GM12878 (cell line): Measurements from ENCODE around the gene SFT2D3. TPM values are rescaled to one million over a fixed set of nuclear protein-coding genes. Genes with fewer than 3 reads are reported as not detected.

Experiments used
- ATAC-seq: fragments of 200-7000 bp; cut with Tn5 transposase; 3 replicates; pipeline ENCODE4 v1.9.1; 2020; ENCODE audit warnings: mild to moderate bottlenecking, moderate library complexity
- BruUV-seq: library from RNA; stranded (reverse); fragments of 400-500 nt; replicated peaks from 2 replicates; lab custom pipeline; 2021; lab: Mats Ljungman, UMichigan
- CTCF ChIA-PET: fragments of 300-600 bp; sonication (Branson Sonifier 250); formaldehyde crosslinking; extraction: SDS; loops from one replicate; lab custom pipeline; 2021; ENCODE audit warnings: inconsistent platforms; lab: Yijun Ruan, JAX
- POLR2A ChIA-PET: fragments of 350-600 bp; formaldehyde crosslinking; extraction: SDS; loops from one replicate; lab custom pipeline; 2021; ENCODE audit warnings: inconsistent platforms; lab: Charles Lee
- RAD21 ChIA-PET: fragments of 300-600 bp; sonication (Branson Sonifier 250); formaldehyde crosslinking; loops from one replicate; lab custom pipeline; 2023; ENCODE audit warnings: antibody characterized with exemption; ENCODE audit not compliant: unreplicated experiment; lab: Charles Lee
- SMC1A ChIA-PET: fragments of 300-600 bp; sonication (Branson Sonifier 250); formaldehyde crosslinking; loops from one replicate; lab custom pipeline; 2023; ENCODE audit not compliant: unreplicated experiment, uncharacterized antibody; lab: Charles Lee
- DNase-seq: peaks from one replicate; pipeline ENCODE4 v3.0.0-alpha.2; 2011; ENCODE audit warnings: low read depth, low spot score
- FAIRE-seq: peaks from 3 replicates; lab custom pipeline; 2011; peaks lifted over from hg19 to GRCh38; lab: Jason Lieb, UNC
- H2AFZ ChIP-seq: 2 replicates; pipeline ENCODE4 v1.6.0; 2011; ENCODE audit warnings: low read depth, low read length, control low read depth; ENCODE audit not compliant: control insufficient read depth
- H3K27ac ChIP-seq: 2 replicates; pipeline ENCODE4 v1.5.1; 2011; ENCODE audit warnings: control low read depth; ENCODE audit not compliant: control insufficient read depth, insufficient read depth
- H3K27me3 ChIP-seq, 2 experiments: replicated peaks in 1 of 2; 2 replicates each; pipeline versions ENCODE4 v1.6.0 to v1.6.1; 2011; ENCODE audit warnings: low read length in 1 of 2; ENCODE audit not compliant: control insufficient read depth in 2 of 2, insufficient read depth in 2 of 2
- H3K36me3 ChIP-seq, 2 experiments: 2 replicates each; pipeline ENCODE4 v1.5.1; 2011; ENCODE audit warnings: low read length in 1 of 2; ENCODE audit not compliant: control insufficient read depth in 2 of 2, insufficient read depth in 2 of 2
- H3K4me1 ChIP-seq: 2 replicates; pipeline ENCODE4 v1.6.1; 2011; ENCODE audit warnings: mild to moderate bottlenecking, low read length, moderate library complexity, mixed read lengths; ENCODE audit not compliant: control insufficient read depth, insufficient read depth
- H3K4me2 ChIP-seq: 2 replicates; pipeline ENCODE4 v1.6.0; 2011; ENCODE audit warnings: control low read depth; ENCODE audit not compliant: control insufficient read depth, insufficient read depth
- H3K4me3 ChIP-seq: fragments of 200-600 bp; sonication (generic); 2 replicates; pipeline ENCODE4 v1.5.1; 2016
- H3K79me2 ChIP-seq: 2 replicates; pipeline ENCODE4 v1.6.0; 2011; ENCODE audit warnings: low read length; ENCODE audit not compliant: control insufficient read depth, insufficient read depth
- H3K9ac ChIP-seq: 2 replicates; pipeline ENCODE4 v1.8.0; 2011; ENCODE audit warnings: low read length, control low read depth, mixed read lengths; ENCODE audit not compliant: control insufficient read depth, insufficient read depth
- H3K9me3 ChIP-seq: replicated peaks from 3 replicates; pipeline ENCODE4 v1.5.1; 2011; ENCODE audit warnings: mild to moderate bottlenecking, low read length; ENCODE audit not compliant: control insufficient read depth, insufficient read depth
- H4K20me1 ChIP-seq: 2 replicates; pipeline ENCODE4 v1.6.0; 2011; ENCODE audit not compliant: control insufficient read depth, insufficient read depth
- ATF3 ChIP-seq: IDR thresholded peaks from 2 replicates; pipeline ENCODE4 v1.6.1; 2011; ENCODE audit warnings: low read depth, mild to moderate bottlenecking, low read length, moderate library complexity, borderline replicate concordance; ENCODE audit errors: extremely low read depth
- EED ChIP-seq: sonication (generic); IDR thresholded peaks from 2 replicates; pipeline ENCODE4 v1.6.1; 2016; ENCODE audit warnings: antibody characterized with exemption, low read depth
- GATAD2B ChIP-seq: fragments of 450-650 bp; conservative IDR thresholded peaks from 2 replicates; pipeline ENCODE4 v1.6.1; 2017; ENCODE audit warnings: low read depth, mild to moderate bottlenecking, moderate library complexity
- RAD51 ChIP-seq: fragments of 450-650 bp; IDR thresholded peaks from 2 replicates; pipeline ENCODE4 v1.6.1; 2016; ENCODE audit warnings: moderate library complexity, mild to moderate bottlenecking, inconsistent platforms
- RUNX3 ChIP-seq: IDR thresholded peaks from 2 replicates; pipeline ENCODE4 v1.6.1; 2012; ENCODE audit warnings: low read length, inconsistent platforms
- SMARCA5 ChIP-seq: fragments of 450-650 bp; IDR thresholded peaks from 2 replicates; pipeline ENCODE4 v1.6.1; 2017; ENCODE audit warnings: mild to moderate bottlenecking
- STAT3 ChIP-seq: IDR thresholded peaks from 2 replicates; pipeline ENCODE4 v1.6.1; 2011; ENCODE audit warnings: low read depth, low read length, improper control_type of control experiment
- TCF12 ChIP-seq: IDR thresholded peaks from 2 replicates; pipeline ENCODE4 v1.6.1; 2011; ENCODE audit warnings: low read depth, mild to moderate bottlenecking, low read length
- WGBS: methylation state at CpG from one replicate; pipeline ENCODE4 v1.1.6; 2016; ENCODE audit warnings: low lambda C conversion rate; ENCODE audit not compliant: insufficient replicate concordance, insufficient coverage; ENCODE audit errors: missing lambda C conversion rate; 5-methylcytosine and 5-hydroxymethylcytosine counted together
- in situ Hi-C: fragments of 300-500 bp; cut with MboI; formaldehyde crosslinking; loops from 9 replicates; pipeline ENCODE4 v1.14.3; 2018; ENCODE audit warnings: mixed read lengths
- intact Hi-C: fragments of 100-400 bp; cut with micrococcal nuclease; formaldehyde crosslinking; loops from one replicate; pipeline ENCODE4 v1.14.2; 2022; ENCODE audit not compliant: unreplicated experiment
- polyA plus RNA-seq, 11 experiments: library from polyadenylated mRNA; depleted of rRNA in 4 of 11; unstranded in 6 of 11; stranded (reverse) in 5 of 11; fragments of >200 nt; fragmentation: Nextera tagmentation in 4 of 11; fragmentation: Illumina TruSeq in 1 of 11; extraction: Ambion mirVana in 4 of 11; extraction: Trizol in 1 of 11; gene quantifications; 1 replicate in 1 of 11; 2 replicates in 10 of 11; pipeline versions ENCODE4 v1.2.1 to v1.2.3, GENCODE V29; 2011 to 2016; ENCODE audit warnings: inconsistent platforms in 2 of 11, missing spikeins in 2 of 11, low read depth in 1 of 11
- total RNA-seq, 4 experiments: library from RNA; depleted of rRNA in 3 of 4; stranded (reverse); fragments of >200 nt in 3 of 4; fragmentation: Illumina TruSeq in 1 of 4; extraction: Trizol in 1 of 4; gene quantifications; 2 replicates each; pipeline versions ENCODE4 v1.2.1 to v1.2.3, GENCODE V29; 2013 to 2021
- TF ChIP-seq, protein P1 (sequence below): fragments of 450-650 bp; IDR thresholded peaks from 2 replicates; pipeline ENCODE4 v1.6.1; 2017; ENCODE audit warnings: mild to moderate bottlenecking, moderate library complexity

Gene SFT2D3
- total and polyA plus RNA-seq, 10 of the 15 experiments (the other 5 are each of a cell fraction or from before 2014, with no cell fraction given), result 4.2 to 8.4 (median 6.6) TPM; not detected in 4

DNA sequence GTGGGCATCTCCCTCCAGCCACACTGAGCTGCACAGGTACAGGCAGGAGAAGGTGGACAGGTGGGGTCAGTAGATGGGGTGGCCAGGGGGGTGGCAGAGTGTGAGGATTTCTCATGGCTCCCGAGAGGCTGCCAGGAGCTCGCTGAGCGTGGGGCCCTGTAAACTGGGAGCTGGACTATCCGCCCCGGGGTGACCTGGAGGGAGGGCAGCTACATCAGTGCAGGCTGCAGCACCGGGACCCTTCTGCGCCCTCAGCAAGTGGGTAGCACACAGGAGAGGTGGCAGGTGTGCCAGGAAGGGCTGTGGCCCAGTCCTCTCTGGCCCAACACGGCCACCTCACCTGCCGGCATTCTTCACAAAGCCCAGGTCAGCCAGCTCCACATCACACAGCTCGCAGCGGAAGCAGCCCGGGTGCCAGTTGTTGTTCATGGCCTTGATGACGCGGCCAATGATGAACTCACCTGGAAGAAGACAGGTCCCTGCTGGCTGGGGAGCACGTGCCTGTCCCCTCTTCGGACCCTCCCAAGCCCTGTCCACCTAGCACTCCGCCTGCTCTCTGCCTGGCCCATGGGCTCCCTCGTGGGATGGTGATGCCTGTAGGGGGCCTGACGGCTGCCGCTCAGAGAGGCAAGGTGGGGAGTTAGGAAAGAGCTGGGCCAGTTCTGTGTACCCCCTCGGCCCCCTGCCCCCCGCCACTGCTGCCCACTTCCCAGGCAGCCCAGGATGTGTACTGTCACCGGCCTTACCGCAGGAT, 47.0 kb upstream of the SFT2D3 start:
- POLR2A ChIA-PET, result no interaction called here
- in situ Hi-C loops, result no loop called here

DNA sequence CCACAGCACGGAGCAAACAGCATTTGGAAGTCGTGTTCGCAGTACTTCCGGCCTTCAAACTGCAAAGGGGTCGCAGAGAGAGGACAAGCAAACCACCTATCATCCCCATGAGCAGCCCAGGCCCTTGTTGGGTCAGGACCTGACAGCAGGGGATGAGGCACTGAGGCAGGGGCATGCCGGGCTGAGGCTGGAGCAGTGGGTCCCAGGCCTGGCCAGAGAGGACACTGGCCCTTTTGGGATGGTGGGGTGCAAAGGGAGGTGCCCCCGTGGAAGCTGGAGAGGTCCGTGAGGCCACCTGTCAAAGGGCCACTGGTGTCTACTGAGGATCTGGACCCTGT, 46.5 kb upstream of the SFT2D3 start:
- no peak overlapping the region for H3K27ac ChIP-seq
- no TSS peak for BruUV-seq
- no peaks in the 10 kb centered on the region for H3K27me3 ChIP-seq
- intact Hi-C loops (no loop called here), in situ Hi-C loops (no loop called here)
- DNase-seq (no peak), FAIRE-seq (no peak), ATAC-seq (no peak)
- H3K4me1 ChIP-seq, result no peaks in the 10 kb centered on the region
- no peak overlapping the region for H2AFZ ChIP-seq
- no peak overlapping the region for H3K4me3 ChIP-seq
- ChIA-PET SMC1A (no interaction called here), RAD21 (interaction anchor here (1.0 to 3.1 kb wide), 2 partner anchors 15 to 64 kb away, joined by 3 to 12 read pairs; no protein-coding TSS in a partner anchor), POLR2A (no interaction called here), CTCF (interaction anchor here (1.4 to 1.6 kb wide), 2 partner anchors 10 to 65 kb away, joined by 3 read pairs; no protein-coding TSS in a partner anchor)
- H3K9ac ChIP-seq, result no peak overlapping the region
- H3K4me2 ChIP-seq, result no peak overlapping the region
- no peaks in the 10 kb centered on the region for H3K79me2 ChIP-seq
- WGBS, result 42% methylated on average over 8 of the region's 8 CpGs
- no peaks in the 10 kb centered on the region for H3K36me3 ChIP-seq
- no peaks in the 10 kb centered on the region for H4K20me1 ChIP-seq
- H3K9me3 ChIP-seq, result no peaks in the 10 kb centered on the region
- no peak for TF ChIP-seq GATAD2B
- no peak for TF ChIP-seq RAD51
- no peak for TF ChIP-seq EED
- TF ChIP-seq RUNX3, result no peak
- TF ChIP-seq, protein P1, sequence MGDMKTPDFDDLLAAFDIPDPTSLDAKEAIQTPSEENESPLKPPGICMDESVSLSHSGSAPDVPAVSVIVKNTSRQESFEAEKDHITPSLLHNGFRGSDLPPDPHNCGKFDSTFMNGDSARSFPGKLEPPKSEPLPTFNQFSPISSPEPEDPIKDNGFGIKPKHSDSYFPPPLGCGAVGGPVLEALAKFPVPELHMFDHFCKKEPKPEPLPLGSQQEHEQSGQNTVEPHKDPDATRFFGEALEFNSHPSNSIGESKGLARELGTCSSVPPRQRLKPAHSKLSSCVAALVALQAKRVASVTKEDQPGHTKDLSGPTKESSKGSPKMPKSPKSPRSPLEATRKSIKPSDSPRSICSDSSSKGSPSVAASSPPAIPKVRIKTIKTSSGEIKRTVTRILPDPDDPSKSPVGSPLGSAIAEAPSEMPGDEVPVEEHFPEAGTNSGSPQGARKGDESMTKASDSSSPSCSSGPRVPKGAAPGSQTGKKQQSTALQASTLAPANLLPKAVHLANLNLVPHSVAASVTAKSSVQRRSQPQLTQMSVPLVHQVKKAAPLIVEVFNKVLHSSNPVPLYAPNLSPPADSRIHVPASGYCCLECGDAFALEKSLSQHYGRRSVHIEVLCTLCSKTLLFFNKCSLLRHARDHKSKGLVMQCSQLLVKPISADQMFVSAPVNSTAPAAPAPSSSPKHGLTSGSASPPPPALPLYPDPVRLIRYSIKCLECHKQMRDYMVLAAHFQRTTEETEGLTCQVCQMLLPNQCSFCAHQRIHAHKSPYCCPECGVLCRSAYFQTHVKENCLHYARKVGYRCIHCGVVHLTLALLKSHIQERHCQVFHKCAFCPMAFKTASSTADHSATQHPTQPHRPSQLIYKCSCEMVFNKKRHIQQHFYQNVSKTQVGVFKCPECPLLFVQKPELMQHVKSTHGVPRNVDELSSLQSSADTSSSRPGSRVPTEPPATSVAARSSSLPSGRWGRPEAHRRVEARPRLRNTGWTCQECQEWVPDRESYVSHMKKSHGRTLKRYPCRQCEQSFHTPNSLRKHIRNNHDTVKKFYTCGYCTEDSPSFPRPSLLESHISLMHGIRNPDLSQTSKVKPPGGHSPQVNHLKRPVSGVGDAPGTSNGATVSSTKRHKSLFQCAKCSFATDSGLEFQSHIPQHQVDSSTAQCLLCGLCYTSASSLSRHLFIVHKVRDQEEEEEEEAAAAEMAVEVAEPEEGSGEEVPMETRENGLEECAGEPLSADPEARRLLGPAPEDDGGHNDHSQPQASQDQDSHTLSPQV, result no peak
- no peak for TF ChIP-seq STAT3

More for the DNA sequence above, 47.0 kb upstream of the SFT2D3 start:
- Histone ChIP-seq H3K27me3 (no peaks in the 10 kb centered on the region), H3K4me1 (no peaks in the 10 kb centered on the region), H4K20me1 (no peaks in the 10 kb centered on the region), H3K4me2 (no peak overlapping the region), H3K4me3 (no peak overlapping the region), H3K27ac (no peak overlapping the region), H3K9me3 (no peaks in the 10 kb centered on the region), H2AFZ (no peak overlapping the region), H3K36me3 (no peaks in the 10 kb centered on the region), H3K9ac (no peak overlapping the region), H3K79me2 (no peaks in the 10 kb centered on the region)
- RAD21 ChIA-PET, result interaction anchor here (1.0 to 3.1 kb wide), 3 partner anchors 14 to 63 kb away, joined by 3 to 12 read pairs (median 5); no protein-coding TSS in a partner anchor
- no TSS peak for BruUV-seq
- no peak for ATAC-seq
- 60% methylated on average over 24 of the region's 24 CpGs for WGBS
- SMC1A ChIA-PET, result no interaction called here
- no peak for FAIRE-seq
- intact Hi-C loops, result no loop called here
- CTCF ChIA-PET, result interaction anchor here (1.4 to 8.3 kb wide), 3 partner anchors 10 to 64 kb away, joined by 3 to 90 read pairs (median 3); no protein-coding TSS in a partner anchor
- TF ChIP-seq SMARCA5 (no peak), ATF3 (no peak), TCF12 (no peak)
- DNase-seq, result no peak
